ENCODE measurements around the gene SDR9C7. TPM values are rescaled to one million over a fixed set of nuclear protein-coding genes. Genes with fewer than 3 reads are reported as not detected.

The SDR9C7 gene
- polyA plus RNA-seq, 1 donor from 2014 or later, result 0.63 TPM

DNA sequence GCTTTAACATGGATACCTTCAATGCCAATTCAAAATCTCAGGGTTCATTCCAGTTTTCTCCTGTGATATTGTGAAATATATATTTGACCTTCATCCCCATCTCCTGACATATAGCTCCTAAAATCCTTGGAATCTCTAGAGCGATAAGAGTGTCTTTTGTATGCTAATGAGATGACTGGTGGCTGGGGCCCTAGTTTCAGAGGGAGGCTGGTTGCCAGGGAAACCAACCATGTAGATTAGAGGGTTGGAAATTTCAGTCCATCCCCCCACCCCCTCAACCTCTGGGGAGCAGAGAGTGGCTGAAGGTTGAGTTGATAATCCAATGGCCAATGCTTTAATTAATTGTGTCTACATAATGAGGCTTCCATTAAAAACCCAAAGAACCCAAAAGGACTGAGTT is 59.4 kb downstream of the SDR9C7 start:
- no peaks in the 10 kb centered on the region for H3K9me2 ChIP-seq (ENCODE audit: insufficient read depth, low read length)
- no peaks in the 10 kb centered on the region for H3K79me2 ChIP-seq (replicated peaks; ENCODE audit: insufficient read depth, low read length)
- no peak for TF ChIP-seq POLR2AphosphoS5 (IDR thresholded peaks at IDR 0.05)
- peak; percentile 18 for TF ChIP-seq EP300 (conservative IDR thresholded peaks at IDR 0.05; ENCODE audit: poor library complexity, severe bottlenecking)
- H3K4me3 ChIP-seq (ENCODE audit: low read length), result peak overlapping the region; percentile 37
- peak overlapping the region; percentile 31 for H3K4me2 ChIP-seq (ENCODE audit: low read length)
- H2AFZ ChIP-seq (ENCODE audit: low read depth, low read length), result peak overlapping the region; percentile 61
- peak overlapping the region; percentile 81 for H3K27ac ChIP-seq (ENCODE audit: low read length)
- peak overlapping the region; percentile 22 for H3K9ac ChIP-seq (ENCODE audit: low read length)
- H3K27me3 ChIP-seq (ENCODE audit: insufficient read depth, low read depth, low read length), result no peaks in the 10 kb centered on the region
- H3K9me3 ChIP-seq (ENCODE audit: low read length), result no peaks in the 10 kb centered on the region
- H4K20me1 ChIP-seq (ENCODE audit: insufficient read depth), result no peaks in the 10 kb centered on the region
- no peaks in the 10 kb centered on the region for H3F3A ChIP-seq (ENCODE audit: insufficient read depth, low read length, poor library complexity, severe bottlenecking)
- no peaks in the 10 kb centered on the region for H3K36me3 ChIP-seq (ENCODE audit: insufficient read depth, low read length)

DNA sequence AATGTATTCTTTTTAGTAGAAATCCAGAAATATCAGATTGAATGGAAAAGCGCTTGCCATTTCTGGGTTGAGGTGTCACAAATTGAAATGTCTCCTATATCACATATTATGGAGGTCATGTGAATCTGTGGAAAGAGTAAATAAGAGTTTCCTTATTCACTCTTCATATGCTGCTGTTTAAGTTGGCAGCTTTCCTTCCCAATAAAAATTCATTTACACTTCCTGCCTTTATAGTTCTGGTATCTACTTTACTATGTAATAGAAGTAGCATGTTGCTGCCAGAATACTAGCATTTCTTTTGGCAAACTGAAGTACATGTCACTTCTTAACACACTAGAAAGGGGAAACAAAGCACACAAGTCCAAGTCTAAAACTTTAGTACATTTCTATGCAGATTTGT is 60.8 kb downstream of the SDR9C7 start:
- no peak overlapping the region for H3K4me3 ChIP-seq (ENCODE audit: low read length)
- no peaks in the 10 kb centered on the region for H3F3A ChIP-seq (ENCODE audit: insufficient read depth, low read length, poor library complexity, severe bottlenecking)
- no peaks in the 10 kb centered on the region for H3K9me2 ChIP-seq (ENCODE audit: insufficient read depth, low read length)
- H3K4me2 ChIP-seq (ENCODE audit: low read length), result no peak overlapping the region
- TF ChIP-seq SMC3 (conservative IDR thresholded peaks at IDR 0.05; ENCODE audit: poor library complexity) (no peak), RAD21 (conservative IDR thresholded peaks at IDR 0.05) (no peak), TAF1 (IDR thresholded peaks at IDR 0.05; ENCODE audit: low read depth) (no peak), EZH2 (IDR thresholded peaks at IDR 0.05; ENCODE audit: borderline replicate concordance, insufficient read depth, low read length, poor library complexity, severe bottlenecking) (no peak), EP300 (conservative IDR thresholded peaks at IDR 0.05; ENCODE audit: poor library complexity, severe bottlenecking) (no peak), POLR2AphosphoS5 (IDR thresholded peaks at IDR 0.05) (no peak), MXI1 (conservative IDR thresholded peaks at IDR 0.05; ENCODE audit: poor library complexity, severe bottlenecking) (no peak)
- TF ChIP-seq, protein P1, sequence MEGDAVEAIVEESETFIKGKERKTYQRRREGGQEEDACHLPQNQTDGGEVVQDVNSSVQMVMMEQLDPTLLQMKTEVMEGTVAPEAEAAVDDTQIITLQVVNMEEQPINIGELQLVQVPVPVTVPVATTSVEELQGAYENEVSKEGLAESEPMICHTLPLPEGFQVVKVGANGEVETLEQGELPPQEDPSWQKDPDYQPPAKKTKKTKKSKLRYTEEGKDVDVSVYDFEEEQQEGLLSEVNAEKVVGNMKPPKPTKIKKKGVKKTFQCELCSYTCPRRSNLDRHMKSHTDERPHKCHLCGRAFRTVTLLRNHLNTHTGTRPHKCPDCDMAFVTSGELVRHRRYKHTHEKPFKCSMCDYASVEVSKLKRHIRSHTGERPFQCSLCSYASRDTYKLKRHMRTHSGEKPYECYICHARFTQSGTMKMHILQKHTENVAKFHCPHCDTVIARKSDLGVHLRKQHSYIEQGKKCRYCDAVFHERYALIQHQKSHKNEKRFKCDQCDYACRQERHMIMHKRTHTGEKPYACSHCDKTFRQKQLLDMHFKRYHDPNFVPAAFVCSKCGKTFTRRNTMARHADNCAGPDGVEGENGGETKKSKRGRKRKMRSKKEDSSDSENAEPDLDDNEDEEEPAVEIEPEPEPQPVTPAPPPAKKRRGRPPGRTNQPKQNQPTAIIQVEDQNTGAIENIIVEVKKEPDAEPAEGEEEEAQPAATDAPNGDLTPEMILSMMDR (IDR thresholded peaks at IDR 0.05; ENCODE audit: poor library complexity, severe bottlenecking), result no peak
- TF ChIP-seq, protein P2, sequence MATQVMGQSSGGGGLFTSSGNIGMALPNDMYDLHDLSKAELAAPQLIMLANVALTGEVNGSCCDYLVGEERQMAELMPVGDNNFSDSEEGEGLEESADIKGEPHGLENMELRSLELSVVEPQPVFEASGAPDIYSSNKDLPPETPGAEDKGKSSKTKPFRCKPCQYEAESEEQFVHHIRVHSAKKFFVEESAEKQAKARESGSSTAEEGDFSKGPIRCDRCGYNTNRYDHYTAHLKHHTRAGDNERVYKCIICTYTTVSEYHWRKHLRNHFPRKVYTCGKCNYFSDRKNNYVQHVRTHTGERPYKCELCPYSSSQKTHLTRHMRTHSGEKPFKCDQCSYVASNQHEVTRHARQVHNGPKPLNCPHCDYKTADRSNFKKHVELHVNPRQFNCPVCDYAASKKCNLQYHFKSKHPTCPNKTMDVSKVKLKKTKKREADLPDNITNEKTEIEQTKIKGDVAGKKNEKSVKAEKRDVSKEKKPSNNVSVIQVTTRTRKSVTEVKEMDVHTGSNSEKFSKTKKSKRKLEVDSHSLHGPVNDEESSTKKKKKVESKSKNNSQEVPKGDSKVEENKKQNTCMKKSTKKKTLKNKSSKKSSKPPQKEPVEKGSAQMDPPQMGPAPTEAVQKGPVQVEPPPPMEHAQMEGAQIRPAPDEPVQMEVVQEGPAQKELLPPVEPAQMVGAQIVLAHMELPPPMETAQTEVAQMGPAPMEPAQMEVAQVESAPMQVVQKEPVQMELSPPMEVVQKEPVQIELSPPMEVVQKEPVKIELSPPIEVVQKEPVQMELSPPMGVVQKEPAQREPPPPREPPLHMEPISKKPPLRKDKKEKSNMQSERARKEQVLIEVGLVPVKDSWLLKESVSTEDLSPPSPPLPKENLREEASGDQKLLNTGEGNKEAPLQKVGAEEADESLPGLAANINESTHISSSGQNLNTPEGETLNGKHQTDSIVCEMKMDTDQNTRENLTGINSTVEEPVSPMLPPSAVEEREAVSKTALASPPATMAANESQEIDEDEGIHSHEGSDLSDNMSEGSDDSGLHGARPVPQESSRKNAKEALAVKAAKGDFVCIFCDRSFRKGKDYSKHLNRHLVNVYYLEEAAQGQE (IDR thresholded peaks at IDR 0.05; ENCODE audit: borderline replicate concordance), result no peak
- no peak overlapping the region for H3K27ac ChIP-seq (ENCODE audit: low read length)
- H3K27me3 ChIP-seq (ENCODE audit: insufficient read depth, low read depth, low read length), result no peaks in the 10 kb centered on the region
- H3K36me3 ChIP-seq (ENCODE audit: insufficient read depth, low read length), result no peaks in the 10 kb centered on the region
- H2AFZ ChIP-seq (ENCODE audit: low read depth, low read length), result no peak overlapping the region
- H3K9me3 ChIP-seq (ENCODE audit: low read length), result no peaks in the 10 kb centered on the region
- no peak overlapping the region for H3K9ac ChIP-seq (ENCODE audit: low read length)
- H3K79me2 ChIP-seq (replicated peaks; ENCODE audit: insufficient read depth, low read length), result no peaks in the 10 kb centered on the region
- H4K20me1 ChIP-seq (ENCODE audit: insufficient read depth), result no peaks in the 10 kb centered on the region

Other genes with a start within 250 kb of the SDR9C7 start
- gene PTGES3, start 246.1 kb downstream of the SDR9C7 start, polyA plus RNA-seq, result 104 and 109 TPM in 2 replicates
- 1,595 and 1,797 TPM in 2 replicates for gene NACA, start 209.1 kb downstream of the SDR9C7 start, polyA plus RNA-seq
- gene PRIM1, start 182.1 kb downstream of the SDR9C7 start, polyA plus RNA-seq, result 36.1 and 41.5 TPM in 2 replicates
- gene HSD17B6, start 171.1 kb downstream of the SDR9C7 start, polyA plus RNA-seq, result 4.3 and 4.6 TPM in 2 replicates
- gene RDH16, start 23.2 kb upstream of the SDR9C7 start, polyA plus RNA-seq, result 0.66 and 1.0 TPM in 2 replicates
- gene ZBTB39, start 72.1 kb upstream of the SDR9C7 start, polyA plus RNA-seq, result 6.4 and 7.3 TPM in 2 replicates
- gene TAC3, start 82.1 kb upstream of the SDR9C7 start, polyA plus RNA-seq, result 2.5 TPM in 1 of 2 replicates, not detected in the other
- gene MYO1A, start 115.7 kb upstream of the SDR9C7 start, polyA plus RNA-seq, result not detected in 2 replicates
- gene NEMP1, start 144.4 kb upstream of the SDR9C7 start, polyA plus RNA-seq, result 5.9 and 6.8 TPM in 2 replicates
- gene NAB2, start 154.7 kb upstream of the SDR9C7 start, polyA plus RNA-seq, result 15.6 and 16.4 TPM in 2 replicates
- gene STAT6, start 177.0 kb upstream of the SDR9C7 start, polyA plus RNA-seq, result not detected in 2 replicates
- gene LRP1, start 194.1 kb upstream of the SDR9C7 start, polyA plus RNA-seq, result 18.2 and 27.7 TPM in 2 replicates
- not detected in 2 replicates for gene LRP1-AS, start 213.2 kb upstream of the SDR9C7 start, polyA plus RNA-seq

All from neural cell (in vitro differentiated cells).